GM12873 (cell line): Measurements from ENCODE around the gene KBTBD2.

Source experiments
- CTCF ChIP-seq: IDR thresholded peaks from 2 replicates; pipeline ENCODE4 v1.5.1; 2012; ENCODE audit warnings: low read depth, mild to moderate bottlenecking, moderate library complexity, low read length, control low read depth; ENCODE audit not compliant: insufficient read depth; ENCODE audit errors: missing control alignments

The KBTBD2 gene

DNA sequence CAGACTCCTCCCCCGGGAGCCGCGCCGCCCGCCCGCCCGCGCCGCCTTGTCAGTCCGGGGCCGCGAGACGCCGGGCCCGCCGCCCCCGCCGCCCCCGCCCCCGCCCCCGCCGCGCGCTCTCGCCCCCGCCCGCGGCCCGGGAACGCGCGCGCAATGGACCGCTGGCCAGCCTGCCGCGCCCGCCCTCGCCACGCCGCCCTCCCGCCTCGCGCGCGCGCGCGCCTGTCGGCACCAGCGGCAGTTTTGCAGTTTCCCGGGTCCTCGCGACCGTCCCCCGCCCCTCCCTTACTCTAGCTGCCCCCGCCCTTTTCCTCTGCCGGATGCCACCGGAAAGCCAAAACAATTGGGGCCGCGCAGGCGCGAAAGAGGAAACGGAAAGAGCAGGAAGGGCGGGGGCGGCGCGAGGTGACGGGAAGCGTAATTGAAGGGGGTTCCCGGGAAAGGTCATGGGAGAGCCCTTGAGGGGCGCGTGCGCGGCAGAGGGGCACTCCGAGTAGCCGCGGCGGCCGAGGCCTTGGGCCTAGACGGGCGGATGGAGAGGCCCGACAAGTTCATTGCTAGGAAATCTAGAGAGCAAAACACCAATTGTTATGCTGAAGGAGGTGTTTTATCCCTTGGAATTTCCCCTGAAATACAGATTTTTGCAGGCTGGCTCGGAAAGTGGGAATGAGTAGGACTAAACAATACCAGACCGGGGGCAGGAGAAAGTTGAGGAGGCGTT lies 400 bp upstream of the KBTBD2 start:
- no peak for TF ChIP-seq CTCF

DNA sequence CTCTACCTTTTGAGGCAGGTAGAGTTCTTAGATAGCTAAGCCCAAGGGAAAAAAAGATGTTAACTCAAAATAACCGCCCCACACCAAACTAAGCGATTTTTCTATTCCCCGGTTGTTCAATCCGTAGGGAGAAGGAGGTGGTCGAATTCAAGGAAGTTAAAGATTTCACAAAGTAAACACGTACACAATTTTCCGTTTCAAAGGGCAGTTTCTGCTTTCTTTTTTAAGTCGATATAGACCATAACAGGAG lies 842 bp downstream of the KBTBD2 start:
- TF ChIP-seq CTCF: no peak

GRCh38 chr7:32890010-32890792 lies 1.4 kb downstream of the KBTBD2 start:
- TF ChIP-seq CTCF: no peak

DNA sequence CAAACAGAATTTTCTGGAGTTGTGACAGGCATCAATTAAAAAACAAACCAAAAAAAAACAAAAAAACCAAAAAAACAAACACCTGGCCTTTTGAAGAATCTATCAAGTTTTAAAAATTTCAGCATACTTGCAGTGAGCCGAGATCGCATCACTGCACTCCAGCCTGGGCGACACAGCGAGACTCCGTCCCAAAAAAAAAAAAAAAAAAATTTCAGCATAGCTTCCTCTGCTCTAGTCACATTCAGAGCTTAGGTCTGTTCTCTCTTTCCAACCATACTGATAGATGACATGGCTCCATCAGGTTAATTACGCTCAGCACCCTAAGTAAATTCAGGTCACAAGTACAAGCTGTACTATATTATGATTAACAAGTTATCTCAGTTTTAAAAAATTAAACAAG lies 3.1 kb downstream of the KBTBD2 start:
- no peak for TF ChIP-seq CTCF

DNA sequence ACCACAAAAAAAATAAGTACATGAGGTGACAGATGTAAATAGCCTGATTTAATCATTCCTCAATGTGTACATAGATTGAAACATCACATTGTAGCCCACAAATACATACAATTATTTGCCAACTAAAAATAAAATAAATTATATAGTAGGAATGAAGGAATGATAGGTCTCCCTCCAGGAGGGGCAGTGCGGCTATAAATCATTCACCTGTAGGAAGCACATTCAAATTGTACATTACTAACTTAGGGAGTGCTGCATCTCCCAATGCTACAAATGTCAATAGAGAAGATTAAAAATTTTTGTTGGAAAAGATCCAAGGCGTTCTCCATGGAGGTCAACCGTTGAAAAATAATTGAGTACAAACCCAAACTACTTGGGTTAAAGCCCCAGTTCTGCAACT lies 4.2 kb downstream of the KBTBD2 start:
- TF ChIP-seq CTCF: no peak

DNA sequence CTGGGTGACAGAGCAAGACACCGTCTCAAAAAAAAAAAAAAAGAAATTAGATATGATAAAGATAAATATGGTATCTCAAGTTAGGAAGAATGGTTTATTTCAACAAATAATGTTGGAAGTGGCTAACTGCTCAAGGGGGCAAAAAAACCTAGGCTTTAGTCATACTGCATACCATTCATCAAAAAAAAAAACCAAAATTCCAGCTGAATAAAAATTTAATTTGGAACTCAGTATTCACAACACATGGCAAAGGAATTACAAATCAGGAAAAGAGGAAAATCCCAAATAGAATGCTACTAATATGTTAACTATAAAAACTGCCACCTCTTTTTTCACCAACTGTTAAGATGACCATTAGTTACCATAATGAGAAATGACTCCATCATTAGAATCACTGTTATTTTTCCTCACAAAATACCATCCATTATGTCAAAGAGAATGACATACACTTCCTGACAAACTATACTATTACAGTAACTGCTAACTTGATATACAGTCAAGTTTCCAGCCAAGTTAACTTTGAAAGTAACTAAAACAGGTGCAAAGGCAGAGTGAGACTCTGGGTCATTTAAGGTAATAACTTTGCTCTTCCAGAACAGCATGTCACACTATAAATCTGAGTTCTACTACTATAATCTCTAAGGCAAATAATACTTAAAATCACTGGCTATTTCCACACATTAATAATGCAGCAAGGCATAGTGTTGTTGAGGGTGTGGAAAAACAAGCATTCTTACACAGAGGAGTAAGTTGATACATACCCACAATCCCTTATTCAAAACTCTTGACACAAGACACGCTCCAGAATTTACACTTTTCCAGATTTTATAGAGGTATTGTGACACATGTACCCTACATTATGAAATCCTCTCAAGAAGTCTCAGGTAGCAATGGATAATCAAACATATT lies 10.2 kb downstream of the KBTBD2 start:
- TF ChIP-seq CTCF: no peak

DNA sequence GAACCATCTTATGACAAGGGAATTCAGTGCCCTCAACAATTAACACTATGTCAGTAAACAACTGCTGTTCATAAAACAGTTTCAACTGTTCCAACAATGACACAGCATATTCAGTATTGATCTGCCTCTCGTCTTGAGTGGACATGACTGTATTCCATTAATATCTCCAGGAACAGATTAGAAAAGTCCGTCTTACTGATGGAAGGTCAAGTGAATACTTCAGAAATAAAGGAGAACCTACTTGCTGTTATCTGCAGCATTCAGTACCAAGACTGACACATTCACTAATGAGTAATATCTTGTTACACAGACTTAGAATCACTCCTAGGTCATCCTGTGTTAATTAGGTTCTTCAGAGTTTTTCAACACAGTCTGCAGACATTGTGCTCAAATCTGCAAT lies 12.1 kb downstream of the KBTBD2 start:
- no peak for TF ChIP-seq CTCF
